HG02870 (cell line): Measurements from ENCODE around the gene PSMD8.
"Not testable (repeated sequence)": the region's sequence is repeated elsewhere in the genome, so short reads cannot be mapped to it uniquely, and the experiment has no call there.

Experiments
- ATAC-seq: cut with Tn5 transposase; IDR thresholded peaks from one replicate; pipeline ENCODE4 v1.9.1; 2021; ENCODE audit warnings: mild to moderate bottlenecking, moderate library complexity; ENCODE audit not compliant: unreplicated experiment

The PSMD8 gene

GRCh38 chr19:38361633-38362075 is 12.7 kb upstream of the PSMD8 start:
- ATAC-seq: no peak

GRCh38 chr19:38362076-38362945 is 12.1 kb upstream of the PSMD8 start:
- ATAC-seq: no peak

- not testable (repeated sequence) for ATAC-seq
Observed at GRCh38 chr19:38362946-38363688, 11.3 kb upstream of the PSMD8 start.

GRCh38 chr19:38367041-38367440 is 7.3 kb upstream of the PSMD8 start:
- no peak for ATAC-seq

GRCh38 chr19:38369584-38369983 is 4.8 kb upstream of the PSMD8 start:
- no peak for ATAC-seq

- no peak for ATAC-seq
Observed at GRCh38 chr19:38370299-38370698, 4.1 kb upstream of the PSMD8 start.

- ATAC-seq: no peak
Observed at GRCh38 chr19:38371081-38371480, 3.3 kb upstream of the PSMD8 start.

- ATAC-seq: no peak
Observed at GRCh38 chr19:38373907-38374331, 452 bp upstream of the PSMD8 start.

- ATAC-seq: no peak
Observed at GRCh38 chr19:38375098-38375493, 725 bp downstream of the PSMD8 start.

- no peak for ATAC-seq
Observed at GRCh38 chr19:38375748-38376147, 1.4 kb downstream of the PSMD8 start.

- no peak for ATAC-seq
Observed at GRCh38 chr19:38376576-38376975, 2.2 kb downstream of the PSMD8 start.

GRCh38 chr19:38377052-38377451 is 2.7 kb downstream of the PSMD8 start:
- no peak for ATAC-seq

GRCh38 chr19:38378866-38379265 is 4.5 kb downstream of the PSMD8 start:
- no peak for ATAC-seq

- ATAC-seq: no peak
Observed at GRCh38 chr19:38381138-38381537, 6.8 kb downstream of the PSMD8 start.

GRCh38 chr19:38383184-38383583 is 8.8 kb downstream of the PSMD8 start:
- no peak for ATAC-seq

GRCh38 chr19:38383743-38384142 is 9.4 kb downstream of the PSMD8 start:
- ATAC-seq: no peak

- no peak for ATAC-seq
Observed at GRCh38 chr19:38384209-38385027, 10.0 kb downstream of the PSMD8 start.

GRCh38 chr19:38385057-38385803 is 10.9 kb downstream of the PSMD8 start:
- no peak for ATAC-seq

- ATAC-seq: no peak
Observed at GRCh38 chr19:38385804-38386257, 11.5 kb downstream of the PSMD8 start.

GRCh38 chr19:38386300-38386970 is 12.1 kb downstream of the PSMD8 start:
- no peak for ATAC-seq
